Measurements from ENCODE around the gene APOOL. TPM values are rescaled to one million over a fixed set of nuclear protein-coding genes. Genes with fewer than 3 reads are reported as not detected.

APOOL gene
- total RNA-seq, 1 donor from 2014 or later = 15.8 TPM

GRCh38 chrX:85024044-85024443 is 20.4 kb downstream of the APOOL start:
- no peaks in the 10 kb centered on the region for H3K36me3 ChIP-seq (ENCODE audit: control insufficient read depth, insufficient read depth, low read length)
- no peak for DNase-seq (ENCODE audit: low read depth)
- H3K27me3 ChIP-seq (ENCODE audit: control insufficient read depth, insufficient read depth, low read length) = no peaks in the 10 kb centered on the region
- no peak overlapping the region for H3K4me3 ChIP-seq (ENCODE audit: low read depth, low read length)
- TF ChIP-seq CTCF (IDR thresholded peaks at IDR 0.05; ENCODE audit: insufficient read depth, low read length, poor library complexity, severe bottlenecking) = no peak

- DNase-seq (ENCODE audit: low read depth) = no peak
- no peaks in the 10 kb centered on the region for H3K27me3 ChIP-seq (ENCODE audit: control insufficient read depth, insufficient read depth, low read length)
- H3K36me3 ChIP-seq (ENCODE audit: control insufficient read depth, insufficient read depth, low read length) = no peaks in the 10 kb centered on the region
These were observed 20.9 kb downstream of the APOOL start for GRCh38 chrX:85024562-85024961.

GRCh38 chrX:85026170-85026569 is 22.5 kb downstream of the APOOL start:
- DNase-seq (ENCODE audit: low read depth) = no peak
- no peak for TF ChIP-seq CTCF (IDR thresholded peaks at IDR 0.05; ENCODE audit: insufficient read depth, low read length, poor library complexity, severe bottlenecking)
- Histone ChIP-seq H3K4me3 (ENCODE audit: low read depth, low read length) (no peak overlapping the region), H3K27me3 (ENCODE audit: control insufficient read depth, insufficient read depth, low read length) (no peaks in the 10 kb centered on the region), H3K36me3 (ENCODE audit: control insufficient read depth, insufficient read depth, low read length) (no peaks in the 10 kb centered on the region)

More at GRCh38 chrX:85024562-85024961, 20.9 kb downstream of the APOOL start:
- H3K4me3 ChIP-seq (ENCODE audit: low read depth, low read length) = no peak overlapping the region
- no peak for TF ChIP-seq CTCF (IDR thresholded peaks at IDR 0.05; ENCODE audit: insufficient read depth, low read length, poor library complexity, severe bottlenecking)

GRCh38 chrX:85029043-85029442 is 25.4 kb downstream of the APOOL start:
- DNase-seq (ENCODE audit: low read depth) = no peak
- no peak for TF ChIP-seq CTCF (IDR thresholded peaks at IDR 0.05; ENCODE audit: insufficient read depth, low read length, poor library complexity, severe bottlenecking)
- no peaks in the 10 kb centered on the region for H3K36me3 ChIP-seq (ENCODE audit: control insufficient read depth, insufficient read depth, low read length)
- no peaks in the 10 kb centered on the region for H3K27me3 ChIP-seq (ENCODE audit: control insufficient read depth, insufficient read depth, low read length)
- H3K4me3 ChIP-seq (ENCODE audit: low read depth, low read length) = no peak overlapping the region

- no peak for DNase-seq (ENCODE audit: low read depth)
- H3K27me3 ChIP-seq (ENCODE audit: control insufficient read depth, insufficient read depth, low read length) = no peaks in the 10 kb centered on the region
These were observed 27.8 kb downstream of the APOOL start for GRCh38 chrX:85031505-85031904.

More at GRCh38 chrX:85031505-85031904, 27.8 kb downstream of the APOOL start:
- no peak overlapping the region for H3K4me3 ChIP-seq (ENCODE audit: low read depth, low read length)
- no peaks in the 10 kb centered on the region for H3K36me3 ChIP-seq (ENCODE audit: control insufficient read depth, insufficient read depth, low read length)
- TF ChIP-seq CTCF (IDR thresholded peaks at IDR 0.05; ENCODE audit: insufficient read depth, low read length, poor library complexity, severe bottlenecking) = no peak
